ENCODE results near the gene F9. TPM values are rescaled to one million over a fixed set of nuclear protein-coding genes. Genes with fewer than 3 reads are reported as not detected.

The F9 gene
- total RNA-seq, 1 experiment from 2014 or later = not detected

DNA sequence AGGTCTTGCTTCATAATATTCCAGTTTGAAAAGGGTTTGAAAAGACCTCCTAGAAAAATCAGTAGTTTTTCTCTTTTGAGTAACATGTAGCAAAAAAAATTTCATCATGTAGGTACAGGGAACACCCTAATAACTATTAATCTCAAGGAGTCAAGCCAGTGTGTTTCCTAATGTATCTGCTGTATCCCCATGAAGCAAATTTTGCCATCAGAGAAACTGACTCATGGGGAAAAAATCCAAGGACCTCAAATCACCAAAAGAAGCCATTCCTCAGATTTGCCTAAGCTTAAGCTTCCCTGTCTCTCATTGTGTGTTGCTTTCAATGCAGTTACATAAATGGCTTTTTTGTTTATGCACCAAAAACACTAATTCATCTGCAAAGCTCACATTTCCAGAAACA, 29.7 kb downstream of the F9 start:
- H3K4me2 ChIP-seq (ENCODE audit: low read depth, low read length, poor library complexity, severe bottlenecking) = no peak overlapping the region
- H3K36me3 ChIP-seq (ENCODE audit: insufficient read depth, low read length) = no peaks in the 10 kb centered on the region
- H3K9me3 ChIP-seq (ENCODE audit: low read length) = no peaks in the 10 kb centered on the region
- no peaks in the 10 kb centered on the region for H3K79me2 ChIP-seq (ENCODE audit: low read length)
- peaks cover 3% of the 10 kb centered on the region for H3K4me1 ChIP-seq (ENCODE audit: low read length)
- H2AFZ ChIP-seq (ENCODE audit: low read length) = no peak overlapping the region
- H3K27me3 ChIP-seq (ENCODE audit: low read length) = no peaks in the 10 kb centered on the region
- no peaks in the 10 kb centered on the region for H4K20me1 ChIP-seq (ENCODE audit: insufficient read depth, low read depth, low read length)
- H3K9me2 ChIP-seq (replicated peaks; ENCODE audit: insufficient read depth, low read length) = no peaks in the 10 kb centered on the region
- DNase-seq = no peak
- no peak overlapping the region for H3K27ac ChIP-seq (ENCODE audit: low read length)
- H3K9ac ChIP-seq (ENCODE audit: low read length) = no peak overlapping the region
- H3K4me3 ChIP-seq (ENCODE audit: low read length) = no peak overlapping the region

- no peaks in the 10 kb centered on the region for H3K27me3 ChIP-seq (ENCODE audit: low read length)
- no peaks in the 10 kb centered on the region for H4K20me1 ChIP-seq (ENCODE audit: insufficient read depth, low read depth, low read length)
- H3K9me3 ChIP-seq (ENCODE audit: low read length) = no peaks in the 10 kb centered on the region
- no peaks in the 10 kb centered on the region for H3K9me2 ChIP-seq (replicated peaks; ENCODE audit: insufficient read depth, low read length)
- H3K4me1 ChIP-seq (ENCODE audit: low read length) = no peaks in the 10 kb centered on the region
- no peaks in the 10 kb centered on the region for H3K79me2 ChIP-seq (ENCODE audit: low read length)
- no peak overlapping the region for H3K4me3 ChIP-seq (ENCODE audit: low read length)
- DNase-seq = no peak
- no peak overlapping the region for H2AFZ ChIP-seq (ENCODE audit: low read length)
- no peaks in the 10 kb centered on the region for H3K36me3 ChIP-seq (ENCODE audit: insufficient read depth, low read length)
- no peak overlapping the region for H3K27ac ChIP-seq (ENCODE audit: low read length)
- no peak overlapping the region for H3K4me2 ChIP-seq (ENCODE audit: low read depth, low read length, poor library complexity, severe bottlenecking)
- no peak overlapping the region for H3K9ac ChIP-seq (ENCODE audit: low read length)
Measured at GRCh38 chrX:139563251-139563650, 32.7 kb downstream of the F9 start.

GRCh38 chrX:139566981-139567380, 36.4 kb downstream of the F9 start:
- Histone ChIP-seq H3K9me2 (replicated peaks; ENCODE audit: insufficient read depth, low read length) (no peaks in the 10 kb centered on the region), H3K27ac (ENCODE audit: low read length) (no peak overlapping the region), H3K79me2 (ENCODE audit: low read length) (no peaks in the 10 kb centered on the region), H3K9me3 (ENCODE audit: low read length) (no peaks in the 10 kb centered on the region), H3K9ac (ENCODE audit: low read length) (no peak overlapping the region), H4K20me1 (ENCODE audit: insufficient read depth, low read depth, low read length) (no peaks in the 10 kb centered on the region), H2AFZ (ENCODE audit: low read length) (no peak overlapping the region), H3K36me3 (ENCODE audit: insufficient read depth, low read length) (no peaks in the 10 kb centered on the region), H3K27me3 (ENCODE audit: low read length) (no peaks in the 10 kb centered on the region), H3K4me1 (ENCODE audit: low read length) (no peaks in the 10 kb centered on the region), H3K4me3 (ENCODE audit: low read length) (no peak overlapping the region), H3K4me2 (ENCODE audit: low read depth, low read length, poor library complexity, severe bottlenecking) (no peak overlapping the region)
- DNase-seq = no peak

DNA sequence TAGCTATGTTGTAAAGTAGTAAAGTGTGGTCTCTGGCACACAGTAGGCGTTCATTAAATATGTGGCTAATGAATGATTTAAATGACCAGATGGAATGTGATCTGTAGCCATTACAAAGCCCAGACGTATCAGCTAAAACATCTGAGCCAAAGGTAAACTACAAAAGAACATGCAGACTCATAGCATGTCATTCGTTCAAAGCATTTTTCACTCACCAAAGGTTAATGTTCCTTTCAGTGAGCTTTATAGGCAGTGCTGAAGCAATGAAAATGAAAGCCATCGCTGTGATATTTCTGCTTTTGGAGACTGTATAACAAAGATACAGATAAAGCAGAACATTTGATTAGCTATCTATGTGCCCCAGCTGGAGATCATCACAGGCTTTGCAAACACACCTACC, 50.5 kb downstream of the F9 start:
- H3K36me3 ChIP-seq (ENCODE audit: insufficient read depth, low read length) = no peaks in the 10 kb centered on the region
- no peaks in the 10 kb centered on the region for H3K9me2 ChIP-seq (replicated peaks; ENCODE audit: insufficient read depth, low read length)
- no peak overlapping the region for H3K4me3 ChIP-seq (ENCODE audit: low read length)
- no peaks in the 10 kb centered on the region for H3K27me3 ChIP-seq (ENCODE audit: low read length)
- no peaks in the 10 kb centered on the region for H3K79me2 ChIP-seq (ENCODE audit: low read length)
- H3K4me1 ChIP-seq (ENCODE audit: low read length) = no peaks in the 10 kb centered on the region
- no peak overlapping the region for H3K4me2 ChIP-seq (ENCODE audit: low read depth, low read length, poor library complexity, severe bottlenecking)
- no peak overlapping the region for H3K27ac ChIP-seq (ENCODE audit: low read length)
- H3K9me3 ChIP-seq (ENCODE audit: low read length) = no peaks in the 10 kb centered on the region
- no peak for DNase-seq
- H4K20me1 ChIP-seq (ENCODE audit: insufficient read depth, low read depth, low read length) = no peaks in the 10 kb centered on the region
- H3K9ac ChIP-seq (ENCODE audit: low read length) = no peak overlapping the region
- H2AFZ ChIP-seq (ENCODE audit: low read length) = no peak overlapping the region

DNA sequence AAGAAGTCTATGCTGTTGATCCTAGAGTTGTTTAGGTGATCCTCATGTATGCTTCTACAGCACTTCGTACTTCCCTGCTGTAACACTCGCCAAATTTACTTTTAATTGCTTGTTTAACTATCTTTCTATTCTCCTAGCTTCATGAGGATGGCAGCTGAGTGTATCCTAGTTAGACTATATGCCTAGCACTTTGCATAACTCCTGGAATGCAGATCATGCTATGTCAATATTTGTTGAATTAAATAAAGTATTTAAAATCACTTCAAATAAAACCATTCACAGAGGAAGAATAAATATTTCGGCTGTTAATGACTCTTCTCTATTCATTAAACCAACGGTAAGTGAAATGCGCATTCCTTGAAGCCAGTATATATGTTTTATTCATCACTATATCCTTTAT, 55.1 kb downstream of the F9 start:
- Histone ChIP-seq H3K79me2 (ENCODE audit: low read length) (no peaks in the 10 kb centered on the region), H3K27ac (ENCODE audit: low read length) (no peak overlapping the region), H3K36me3 (ENCODE audit: insufficient read depth, low read length) (no peaks in the 10 kb centered on the region), H3K9ac (ENCODE audit: low read length) (no peak overlapping the region), H3K27me3 (ENCODE audit: low read length) (no peaks in the 10 kb centered on the region), H3K4me3 (ENCODE audit: low read length) (no peak overlapping the region), H4K20me1 (ENCODE audit: insufficient read depth, low read depth, low read length) (no peaks in the 10 kb centered on the region), H3K4me2 (ENCODE audit: low read depth, low read length, poor library complexity, severe bottlenecking) (no peak overlapping the region), H3K4me1 (ENCODE audit: low read length) (no peaks in the 10 kb centered on the region), H2AFZ (ENCODE audit: low read length) (no peak overlapping the region), H3K9me2 (replicated peaks; ENCODE audit: insufficient read depth, low read length) (no peaks in the 10 kb centered on the region), H3K9me3 (ENCODE audit: low read length) (no peaks in the 10 kb centered on the region)
- no peak for DNase-seq

DNA sequence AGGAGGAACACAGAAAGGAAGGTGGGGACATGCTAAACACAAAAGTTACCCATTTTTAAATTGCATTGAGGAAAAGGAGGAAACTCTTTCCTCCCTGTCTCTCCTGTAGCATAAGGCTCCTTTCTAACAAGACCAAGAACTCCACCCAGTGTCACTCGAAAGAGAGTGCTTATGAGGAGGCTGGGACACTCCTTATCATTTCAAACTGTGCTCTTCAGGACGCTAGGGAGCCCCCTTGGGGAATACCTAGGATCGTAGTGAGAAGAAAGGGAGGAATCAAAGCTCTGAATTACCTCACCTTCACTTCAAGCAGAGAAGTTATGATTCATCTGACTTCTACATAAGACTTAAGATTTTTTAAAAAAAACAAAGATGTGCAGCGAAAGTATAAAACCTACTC, 65.5 kb downstream of the F9 start:
- Histone ChIP-seq H4K20me1 (ENCODE audit: insufficient read depth, low read depth, low read length) (no peaks in the 10 kb centered on the region), H3K9me2 (replicated peaks; ENCODE audit: insufficient read depth, low read length) (no peaks in the 10 kb centered on the region), H3K79me2 (ENCODE audit: low read length) (no peaks in the 10 kb centered on the region), H3K9ac (ENCODE audit: low read length) (no peak overlapping the region), H3K9me3 (ENCODE audit: low read length) (no peaks in the 10 kb centered on the region), H3K4me2 (ENCODE audit: low read depth, low read length, poor library complexity, severe bottlenecking) (no peak overlapping the region), H2AFZ (ENCODE audit: low read length) (no peak overlapping the region), H3K36me3 (ENCODE audit: insufficient read depth, low read length) (no peaks in the 10 kb centered on the region), H3K4me1 (ENCODE audit: low read length) (no peaks in the 10 kb centered on the region), H3K4me3 (ENCODE audit: low read length) (no peak overlapping the region), H3K27ac (ENCODE audit: low read length) (no peak overlapping the region), H3K27me3 (ENCODE audit: low read length) (no peaks in the 10 kb centered on the region)
- no peak for DNase-seq

- no peak overlapping the region for H3K27ac ChIP-seq (ENCODE audit: low read length)
- no peaks in the 10 kb centered on the region for H3K4me1 ChIP-seq (ENCODE audit: low read length)
- no peaks in the 10 kb centered on the region for H3K79me2 ChIP-seq (ENCODE audit: low read length)
- H3K36me3 ChIP-seq (ENCODE audit: insufficient read depth, low read length) = no peaks in the 10 kb centered on the region
- H3K27me3 ChIP-seq (ENCODE audit: low read length) = no peaks in the 10 kb centered on the region
- H3K4me3 ChIP-seq (ENCODE audit: low read length) = no peak overlapping the region
- no peak overlapping the region for H3K9ac ChIP-seq (ENCODE audit: low read length)
- H3K4me2 ChIP-seq (ENCODE audit: low read depth, low read length, poor library complexity, severe bottlenecking) = no peak overlapping the region
- H3K9me2 ChIP-seq (replicated peaks; ENCODE audit: insufficient read depth, low read length) = no peaks in the 10 kb centered on the region
- no peak overlapping the region for H2AFZ ChIP-seq (ENCODE audit: low read length)
- no peak for DNase-seq
- H4K20me1 ChIP-seq (ENCODE audit: insufficient read depth, low read depth, low read length) = no peaks in the 10 kb centered on the region
- H3K9me3 ChIP-seq (ENCODE audit: low read length) = no peaks in the 10 kb centered on the region; the same call in 1 of the 2 replicates
Measured at GRCh38 chrX:139600105-139600504, 69.6 kb downstream of the F9 start.

Other genes starting within 250 kb of the F9 start
- 0.07 and 0.58 TPM in 2 replicates for gene MCF2, start 177.4 kb downstream of the F9 start, total RNA-seq (2014; rRNA removed; shearing (Covaris generic); ENCODE audit: low replicate concordance)